BE2C (cell line): ENCODE results near the gene S100A16.
"Not testable (repeated sequence)": the region's sequence is repeated elsewhere in the genome, so short reads cannot be mapped to it uniquely, and the experiment has no call there.

Experiments used
- DNase-seq: peaks from one replicate; pipeline ENCODE4 v3.0.0-alpha.2; 2020
- H3K27me3 ChIP-seq: fragments of 250-450 bp; sonication (Bioruptor Pico); 2 replicates; pipeline ENCODE4 v1.5.1; 2020; ENCODE audit warnings: mild to moderate bottlenecking
- H3K36me3 ChIP-seq: fragments of 250-450 bp; sonication (Bioruptor Pico); 2 replicates; pipeline ENCODE4 v1.5.1; 2020; ENCODE audit warnings: mild to moderate bottlenecking
- H3K4me1 ChIP-seq: fragments of 250-450 bp; sonication (Bioruptor Pico); 2 replicates; pipeline ENCODE4 v1.5.1; 2020
- H3K4me3 ChIP-seq: 2 replicates; pipeline ENCODE4 v1.5.1; 2011; ENCODE audit warnings: low read depth, low read length
- H3K9me3 ChIP-seq: fragments of 250-450 bp; sonication (Bioruptor Pico); 2 replicates; pipeline ENCODE4 v1.5.1; 2020
- CTCF ChIP-seq: IDR thresholded peaks from 2 replicates; pipeline ENCODE4 v1.5.1; 2012; ENCODE audit warnings: mild to moderate bottlenecking, low read depth, low read length

The S100A16 gene

DNA sequence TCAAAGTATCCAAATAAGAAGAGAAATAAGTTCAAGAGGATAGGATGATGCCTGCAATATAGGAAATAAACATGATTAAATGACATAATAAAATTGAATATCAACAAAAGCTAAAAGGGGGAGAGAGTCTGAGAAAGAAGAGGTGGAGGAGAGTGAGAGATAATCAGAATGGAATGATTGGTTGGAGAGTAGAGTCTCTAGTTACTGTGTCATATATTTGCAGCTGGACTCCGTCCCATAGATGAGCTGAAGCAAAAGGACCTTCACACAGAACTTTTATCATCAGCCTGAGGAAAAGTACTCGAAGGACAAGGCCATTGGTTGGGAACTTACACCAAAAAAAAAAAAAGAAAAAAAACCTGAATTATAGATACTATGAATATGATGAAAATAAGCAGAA is 24.5 kb downstream of the S100A16 start:
- TF ChIP-seq CTCF: no peak
- DNase-seq: no peak
- no peaks in the 10 kb centered on the region for H3K9me3 ChIP-seq
- peaks cover 6% of the 10 kb centered on the region; the same call in 1 of the 2 replicates for H3K4me1 ChIP-seq
- H3K36me3 ChIP-seq: no peaks in the 10 kb centered on the region
- H3K27me3 ChIP-seq: no peaks in the 10 kb centered on the region
- H3K4me3 ChIP-seq: no peak overlapping the region

DNA sequence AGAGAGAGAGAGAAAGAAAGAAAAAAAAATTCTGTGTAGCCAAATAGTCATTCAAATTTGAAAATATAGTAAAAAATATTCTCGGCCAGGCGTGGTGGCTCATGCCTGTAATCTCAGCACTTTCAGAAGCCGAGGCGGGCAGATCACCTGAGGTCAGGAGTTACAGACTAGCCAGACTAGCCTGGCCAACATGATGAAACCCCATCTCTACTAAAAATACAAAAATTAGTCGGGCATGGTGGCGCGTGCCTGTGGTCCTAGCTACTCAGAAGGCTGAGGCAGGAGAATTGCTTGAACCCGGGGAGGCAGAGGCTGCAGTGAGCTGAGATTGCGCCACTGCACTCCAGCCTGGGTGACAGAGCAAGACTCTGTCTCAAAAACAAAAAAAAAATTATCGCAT is 24.9 kb downstream of the S100A16 start:
- not testable (repeated sequence) for H3K4me1 ChIP-seq, H3K9me3 ChIP-seq, DNase-seq, H3K27me3 ChIP-seq, H3K4me3 ChIP-seq, H3K36me3 ChIP-seq

DNA sequence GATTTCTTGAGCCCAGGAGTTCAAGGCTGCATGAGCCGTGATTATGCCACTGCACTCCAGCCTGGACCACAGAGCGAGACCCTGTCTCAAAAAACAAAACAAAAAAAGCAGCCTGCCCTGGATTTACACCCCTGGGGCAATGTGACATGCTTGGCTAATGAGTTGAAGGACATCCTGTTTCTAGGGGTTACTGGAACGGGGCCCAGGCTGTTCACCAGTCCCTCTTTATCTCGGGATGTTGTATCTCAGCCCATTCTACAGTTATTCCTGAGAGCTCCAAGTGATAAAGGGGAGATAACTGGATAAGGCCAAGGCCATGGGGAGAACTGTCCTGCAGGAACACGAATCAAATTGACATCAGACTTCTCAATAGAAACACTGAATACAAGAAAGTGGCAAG is 25.6 kb downstream of the S100A16 start:
- Histone ChIP-seq H3K36me3 (no peaks in the 10 kb centered on the region), H3K4me1 (peaks cover 6% of the 10 kb centered on the region; the same call in 1 of the 2 replicates)
- peak; percentile 45 for DNase-seq

DNA sequence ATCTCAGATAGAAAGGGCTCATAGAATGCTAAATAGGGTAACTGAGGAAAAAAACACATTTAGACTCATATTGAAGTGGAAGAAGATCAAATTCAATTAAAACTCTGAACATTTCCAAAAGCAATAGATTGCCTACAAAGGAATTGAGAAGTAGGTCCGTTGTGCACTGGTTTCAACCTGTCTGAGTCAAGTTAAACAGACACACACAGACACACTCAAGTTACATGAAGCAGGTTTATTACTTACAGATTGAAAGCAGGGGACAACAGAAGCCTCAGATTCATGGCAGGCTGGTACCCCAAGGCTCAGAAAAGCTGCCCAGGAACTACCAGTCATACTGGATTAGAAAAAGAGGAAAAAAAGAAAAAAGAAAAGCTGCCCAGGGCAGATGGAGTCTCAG is 26.6 kb downstream of the S100A16 start:
- H3K27me3 ChIP-seq: no peaks in the 10 kb centered on the region
- no peaks in the 10 kb centered on the region for H3K9me3 ChIP-seq
- TF ChIP-seq CTCF: no peak
- no peak overlapping the region for H3K4me3 ChIP-seq
- H3K4me1 ChIP-seq: peaks cover 6% of the 10 kb centered on the region; the same call in 1 of the 2 replicates
- no peak for DNase-seq
- no peaks in the 10 kb centered on the region for H3K36me3 ChIP-seq

More for the DNA sequence above, 25.6 kb downstream of the S100A16 start:
- no peak for TF ChIP-seq CTCF
- no peaks in the 10 kb centered on the region for H3K27me3 ChIP-seq
- H3K4me3 ChIP-seq: no peak overlapping the region
- no peaks in the 10 kb centered on the region for H3K9me3 ChIP-seq

DNA sequence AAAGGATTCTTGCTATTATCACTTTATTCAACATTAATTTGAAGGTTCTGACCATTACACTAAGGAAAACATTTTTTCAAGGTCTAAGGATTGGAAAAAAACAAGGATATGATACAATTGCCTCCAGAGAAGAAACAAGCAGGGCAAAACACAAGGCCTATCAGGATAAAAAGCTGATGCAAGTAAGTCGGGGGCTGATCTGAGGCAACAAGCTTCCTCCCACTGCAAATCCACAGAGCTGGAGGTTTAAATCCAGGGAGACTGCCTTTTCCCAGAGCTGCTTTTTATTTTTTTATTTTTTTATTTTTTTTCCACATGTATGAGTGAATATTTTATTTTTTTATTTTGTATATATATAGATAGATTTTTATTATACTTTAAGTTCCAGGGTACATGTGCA is 27.9 kb downstream of the S100A16 start:
- Histone ChIP-seq H3K9me3 (no peaks in the 10 kb centered on the region), H3K27me3 (no peaks in the 10 kb centered on the region), H3K36me3 (no peaks in the 10 kb centered on the region), H3K4me1 (peaks cover 6% of the 10 kb centered on the region; the same call in 1 of the 2 replicates), H3K4me3 (no peak overlapping the region)
- DNase-seq: no peak
- no peak for TF ChIP-seq CTCF

DNA sequence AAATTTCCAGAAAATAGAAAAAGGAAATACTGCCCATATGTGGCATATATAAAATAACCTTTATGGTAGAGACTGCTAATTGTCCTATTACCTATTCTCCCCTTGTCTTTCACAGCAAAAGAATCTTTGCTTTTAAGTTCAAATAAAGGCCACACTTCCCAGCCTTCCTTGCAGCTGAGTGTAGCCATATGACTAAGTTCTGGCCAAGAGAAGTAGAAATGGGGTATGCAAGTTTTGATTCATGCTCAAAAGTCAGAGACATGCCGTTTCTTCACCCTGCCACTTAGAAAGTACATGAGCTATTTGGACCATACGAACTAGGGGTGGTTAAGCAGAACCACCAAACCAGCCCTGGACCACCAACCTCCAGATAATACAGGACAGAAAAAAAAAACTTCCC is 29.0 kb downstream of the S100A16 start:
- TF ChIP-seq CTCF: no peak
- H3K27me3 ChIP-seq: no peaks in the 10 kb centered on the region
- H3K4me1 ChIP-seq: peaks cover 6% of the 10 kb centered on the region; the same call in 1 of the 2 replicates
- DNase-seq: no peak
- H3K36me3 ChIP-seq: no peaks in the 10 kb centered on the region
- no peaks in the 10 kb centered on the region for H3K9me3 ChIP-seq
- H3K4me3 ChIP-seq: no peak overlapping the region

DNA sequence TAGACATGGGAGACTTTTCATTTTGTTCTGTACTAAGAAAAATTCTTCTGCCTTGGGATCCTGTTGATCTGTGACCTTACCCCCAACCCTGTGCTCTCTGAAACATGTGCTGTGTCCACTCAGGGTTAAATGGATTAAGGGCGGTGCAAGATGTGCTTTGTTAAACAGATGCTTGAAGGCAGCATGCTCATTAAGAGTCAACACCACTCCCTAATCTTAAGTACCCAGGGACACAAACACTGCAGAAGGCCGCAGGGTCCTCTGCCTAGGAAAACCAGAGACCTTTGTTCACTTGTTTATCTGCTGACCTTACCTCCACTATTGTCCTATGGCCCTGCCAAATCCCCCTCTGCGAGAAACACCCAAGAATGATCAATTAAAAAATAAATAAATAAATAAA is 29.4 kb downstream of the S100A16 start:
- H3K27me3 ChIP-seq, DNase-seq, H3K4me3 ChIP-seq, H3K9me3 ChIP-seq, H3K36me3 ChIP-seq, H3K4me1 ChIP-seq: not testable (repeated sequence)

- H3K9me3 ChIP-seq: not testable (repeated sequence)
Observed at GRCh38 chr1:153582836-153583235, 30.1 kb downstream of the S100A16 start.

More at GRCh38 chr1:153582836-153583235, 30.1 kb downstream of the S100A16 start:
- not testable (repeated sequence) for H3K36me3 ChIP-seq, DNase-seq, H3K4me1 ChIP-seq, H3K4me3 ChIP-seq, H3K27me3 ChIP-seq
